Smooth muscle cell of the coronary artery (primary cell): ENCODE data around the gene INSIG1. TPM values are rescaled to one million over a fixed set of nuclear protein-coding genes. Genes with fewer than 3 reads are reported as not detected.

Experiments used
- total RNA-seq: library from RNA; depleted of rRNA; stranded (reverse); fragments of >200 nt; gene quantifications from 2 replicates; pipeline ENCODE4 v1.2.3, GENCODE V29; 2014; ENCODE audit warnings: low replicate concordance

INSIG1 gene
- 45.3 and 73.9 TPM in 2 replicates for total RNA-seq

GRCh38 chr7:155297517-155298287, at the start of gene INSIG1:
Gene INSIG1, plus strand, starts transcription at chr7:155297878. Its CDS starts 408 bp downstream, at chr7:155298286.

Other genes with a start within 250 kb of the INSIG1 start
- gene HTR5A, start 227.6 kb upstream of the INSIG1 start, total RNA-seq = not detected in 2 replicates
- under 0.01 TPM in 1 of 2 replicates, not detected in the other for gene EN2, start 160.3 kb downstream of the INSIG1 start, total RNA-seq
- not detected in 2 replicates for gene CNPY1, start 248.7 kb downstream of the INSIG1 start, total RNA-seq